Measurements from ENCODE around the gene FTCDNL1. TPM values are rescaled to one million over a fixed set of nuclear protein-coding genes. Genes with fewer than 3 reads are reported as not detected.

Gene FTCDNL1
- total RNA-seq, 1 donor from 2014 or later = 0.29 TPM

- peak; percentile 82 for TF ChIP-seq CTCF (IDR thresholded peaks at IDR 0.05; ENCODE audit: insufficient read depth, low read length, poor library complexity, severe bottlenecking)
- peak; percentile 7 for DNase-seq (ENCODE audit: low read depth)
- no peak overlapping the region for H3K4me3 ChIP-seq (ENCODE audit: low read depth, low read length)
- H3K27me3 ChIP-seq (ENCODE audit: control insufficient read depth, insufficient read depth, low read length) = peaks cover 2% of the 10 kb centered on the region
- H3K36me3 ChIP-seq (ENCODE audit: control insufficient read depth, insufficient read depth, low read length) = no peaks in the 10 kb centered on the region
Measured at GRCh38 chr2:199739413-199740110, 111.4 kb downstream of the FTCDNL1 start.

- no peak for TF ChIP-seq CTCF (IDR thresholded peaks at IDR 0.05; ENCODE audit: insufficient read depth, low read length, poor library complexity, severe bottlenecking)
- Histone ChIP-seq H3K27me3 (ENCODE audit: control insufficient read depth, insufficient read depth, low read length) (peaks cover 2% of the 10 kb centered on the region), H3K4me3 (ENCODE audit: low read depth, low read length) (no peak overlapping the region), H3K36me3 (ENCODE audit: control insufficient read depth, insufficient read depth, low read length) (no peaks in the 10 kb centered on the region)
- peak; percentile 29 for DNase-seq (ENCODE audit: low read depth)
Measured at GRCh38 chr2:199738727-199739412, 112.1 kb downstream of the FTCDNL1 start.

- H3K36me3 ChIP-seq (ENCODE audit: control insufficient read depth, insufficient read depth, low read length) = no peaks in the 10 kb centered on the region
- no peak for DNase-seq (ENCODE audit: low read depth)
- TF ChIP-seq CTCF (IDR thresholded peaks at IDR 0.05; ENCODE audit: insufficient read depth, low read length, poor library complexity, severe bottlenecking) = no peak
- H3K4me3 ChIP-seq (ENCODE audit: low read depth, low read length) = no peak overlapping the region
- peaks cover 2% of the 10 kb centered on the region for H3K27me3 ChIP-seq (ENCODE audit: control insufficient read depth, insufficient read depth, low read length)
Measured at GRCh38 chr2:199734651-199735050, 116.3 kb downstream of the FTCDNL1 start.

GRCh38 chr2:199734011-199734410 is 117.0 kb downstream of the FTCDNL1 start:
- no peak for DNase-seq (ENCODE audit: low read depth)
- no peak overlapping the region for H3K4me3 ChIP-seq (ENCODE audit: low read depth, low read length)
- peaks cover 2% of the 10 kb centered on the region for H3K27me3 ChIP-seq (ENCODE audit: control insufficient read depth, insufficient read depth, low read length)
- no peaks in the 10 kb centered on the region for H3K36me3 ChIP-seq (ENCODE audit: control insufficient read depth, insufficient read depth, low read length)
- TF ChIP-seq CTCF (IDR thresholded peaks at IDR 0.05; ENCODE audit: insufficient read depth, low read length, poor library complexity, severe bottlenecking) = no peak

- Histone ChIP-seq H3K36me3 (ENCODE audit: control insufficient read depth, insufficient read depth, low read length) (no peaks in the 10 kb centered on the region), H3K27me3 (ENCODE audit: control insufficient read depth, insufficient read depth, low read length) (peaks cover 2% of the 10 kb centered on the region), H3K4me3 (ENCODE audit: low read depth, low read length) (no peak overlapping the region)
- DNase-seq (ENCODE audit: low read depth) = no peak
- no peak for TF ChIP-seq CTCF (IDR thresholded peaks at IDR 0.05; ENCODE audit: insufficient read depth, low read length, poor library complexity, severe bottlenecking)
Measured at GRCh38 chr2:199727801-199728200, 123.2 kb downstream of the FTCDNL1 start.
